Endodermal cell (in vitro differentiated cells): ENCODE results near the gene TSEN15. TPM values are rescaled to one million over a fixed set of nuclear protein-coding genes. Genes with fewer than 3 reads are reported as not detected.
A peak's percentile ranks its signal among the peaks of the same experiment; 100 is the strongest.

Experiments used
- DNase-seq: peaks from one replicate; pipeline ENCODE4 v3.0.0-alpha.2; 2017
- H3K27ac ChIP-seq: 2 replicates; pipeline ENCODE4 v1.5.1; 2013; ENCODE audit warnings: mild to moderate bottlenecking, low read depth, low read length, moderate library complexity
- H3K27me3 ChIP-seq: 2 replicates; pipeline ENCODE4 v1.6.1; 2013; ENCODE audit warnings: mild to moderate bottlenecking, low read length, moderate library complexity; ENCODE audit not compliant: insufficient read depth, control insufficient read depth, poor library complexity, severe bottlenecking
- H3K36me3 ChIP-seq: 2 replicates; pipeline ENCODE4 v1.7.0; 2013; ENCODE audit warnings: mild to moderate bottlenecking, low read length, moderate library complexity; ENCODE audit not compliant: control insufficient read depth, insufficient read depth
- H3K4me1 ChIP-seq: one replicate; pipeline ENCODE4 v1.7.0; 2013; ENCODE audit warnings: low read length; ENCODE audit not compliant: control insufficient read depth, insufficient read depth
- H3K4me3 ChIP-seq: 2 replicates; pipeline ENCODE4 v1.5.1; 2013; ENCODE audit warnings: mild to moderate bottlenecking, low read length, moderate library complexity
- H3K9ac ChIP-seq: 2 replicates; pipeline ENCODE4 v1.6.1; 2013; ENCODE audit warnings: mild to moderate bottlenecking, low read length, moderate library complexity; ENCODE audit not compliant: poor library complexity, severe bottlenecking; ENCODE audit errors: extremely low read depth
- H3K9me3 ChIP-seq: 2 replicates; pipeline ENCODE4 v1.6.1; 2013; ENCODE audit warnings: mild to moderate bottlenecking, low read length, moderate library complexity; ENCODE audit not compliant: control insufficient read depth
- H3K27ac Mint-ChIP-seq: 2 replicates; pipeline ENCODE4 v1.8.0; 2020; ENCODE audit warnings: mixed read lengths
- H3K27me3 Mint-ChIP-seq: 2 replicates; pipeline ENCODE4 v1.8.0; 2021; ENCODE audit warnings: mild to moderate bottlenecking, mixed read lengths; ENCODE audit not compliant: insufficient read depth
- H3K36me3 Mint-ChIP-seq: 2 replicates; pipeline ENCODE4 v1.8.0; 2020; ENCODE audit warnings: low read depth, mixed read lengths
- H3K4me1 Mint-ChIP-seq: 2 replicates; pipeline ENCODE4 v1.8.0; 2020; ENCODE audit warnings: mixed read lengths
- H3K4me3 Mint-ChIP-seq: 2 replicates; pipeline ENCODE4 v1.8.0; 2020; ENCODE audit warnings: mild to moderate bottlenecking, moderate library complexity, mixed read lengths
- H3K9me3 Mint-ChIP-seq: 2 replicates; pipeline ENCODE4 v1.8.0; 2020; ENCODE audit warnings: mild to moderate bottlenecking, mixed read lengths
- CTCF ChIP-seq: fragments of 200-600 bp; sonication (generic); conservative IDR thresholded peaks from 2 replicates; pipeline ENCODE4 v1.5.0; 2021; ENCODE audit warnings: antibody characterized with exemption, mild to moderate bottlenecking
- WGBS, 2 experiments: methylation state at CpG; one replicate each; pipeline versions ENCODE4 v1.1.5 to v1.1.7; 2013; ENCODE audit warnings: missing lambda C conversion rate in 2 of 2, mixed read lengths in 1 of 2; ENCODE audit not compliant: insufficient coverage in 1 of 2, insufficient read length in 1 of 2; 5-methylcytosine and 5-hydroxymethylcytosine counted together
- total RNA-seq, 2 donors: library from RNA; stranded (reverse); fragmentation: NEBNext Ultra II Directional in 1 of 2; extraction: Animal tissue kit (Norgen Biotek cat#: 25700) in 1 of 2; gene quantifications; 2 replicates in 1 of 2; 3 replicates in 1 of 2; pipeline ENCODE4 v1.2.1, GENCODE V29; 2021

TSEN15 gene
- total RNA-seq, 2 donors from 2014 or later = 20.4 to 22.5 TPM

GRCh38 chr1:184060316-184060715 is 8.8 kb downstream of the TSEN15 start:
- no peak overlapping the region for H3K27ac Mint-ChIP-seq
- H3K27me3 Mint-ChIP-seq = no peaks in the 10 kb centered on the region
- TF ChIP-seq CTCF = no peak

DNA sequence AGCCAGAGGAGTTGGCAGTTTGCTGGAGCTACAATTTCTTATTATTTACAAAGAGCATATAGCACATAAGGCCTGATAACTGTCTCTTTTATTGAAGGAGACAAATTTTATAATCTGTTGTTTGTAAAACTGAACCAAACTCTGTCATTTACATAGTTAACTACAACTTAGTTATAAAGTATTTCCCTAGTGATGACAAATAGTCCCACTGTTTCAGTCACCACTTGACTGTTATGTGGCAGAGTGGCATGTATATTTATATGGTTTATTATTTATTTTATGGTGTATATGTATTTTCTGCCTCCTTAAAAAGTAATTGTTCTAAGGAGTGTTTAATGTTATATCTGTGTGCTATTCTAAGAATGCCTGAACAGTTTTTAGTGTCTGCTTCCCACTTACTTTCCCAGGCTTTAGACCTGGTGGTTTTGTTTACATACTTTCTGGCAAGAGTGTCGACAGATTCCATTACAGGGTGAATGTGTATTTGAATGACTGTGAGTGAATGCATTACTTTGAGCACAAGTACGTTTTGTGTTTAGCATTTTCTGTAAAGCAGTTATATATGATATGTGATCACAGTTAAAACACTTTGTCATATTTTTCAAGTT is 10.0 kb downstream of the TSEN15 start:
- peak overlapping the region; percentile 50 for H3K27ac ChIP-seq
- peaks cover 17% of the 10 kb centered on the region for H3K36me3 Mint-ChIP-seq
- H3K4me1 Mint-ChIP-seq = peaks cover 14% of the 10 kb centered on the region
- H3K9me3 Mint-ChIP-seq = peaks cover 7% of the 10 kb centered on the region
- no peaks in the 10 kb centered on the region for H3K27me3 ChIP-seq
- 64% methylated on average over 2 of the region's 2 CpGs; no CpG with 5 or more reads in 1 of the 2 experiments for WGBS, 2 experiments
- H3K9me3 ChIP-seq = peaks cover 16% of the 10 kb centered on the region
- H3K4me1 ChIP-seq = peaks cover 3% of the 10 kb centered on the region
- no peak for DNase-seq
- TF ChIP-seq CTCF = no peak
- no peaks in the 10 kb centered on the region for H3K27me3 Mint-ChIP-seq
- no peak overlapping the region for H3K4me3 ChIP-seq
- peak overlapping the region; percentile 5 for H3K27ac Mint-ChIP-seq
- H3K36me3 ChIP-seq = no peaks in the 10 kb centered on the region
- no peak overlapping the region for H3K9ac ChIP-seq
- no peak overlapping the region for H3K4me3 Mint-ChIP-seq

More at GRCh38 chr1:184060316-184060715, 8.8 kb downstream of the TSEN15 start:
- Histone ChIP-seq H3K9ac (no peak overlapping the region), H3K36me3 (peaks cover 1% of the 10 kb centered on the region), H3K4me1 (peaks cover 3% of the 10 kb centered on the region), H3K9me3 (peaks cover 13% of the 10 kb centered on the region), H3K27me3 (no peaks in the 10 kb centered on the region), H3K27ac (no peak overlapping the region), H3K4me3 (no peak overlapping the region)
- peaks cover 18% of the 10 kb centered on the region for H3K36me3 Mint-ChIP-seq
- H3K4me1 Mint-ChIP-seq = peaks cover 14% of the 10 kb centered on the region
- 86 to 94% methylated on average over 2 to 3 of the region's 3 CpGs for WGBS, 2 experiments
- H3K9me3 Mint-ChIP-seq = peaks cover 7% of the 10 kb centered on the region
- DNase-seq = no peak
- H3K4me3 Mint-ChIP-seq = no peak overlapping the region

GRCh38 chr1:184062640-184063286 is 11.2 kb downstream of the TSEN15 start:
- H3K4me3 ChIP-seq = no peak overlapping the region
- no peak overlapping the region for H3K9ac ChIP-seq
- no peaks in the 10 kb centered on the region for H3K27me3 Mint-ChIP-seq
- no peaks in the 10 kb centered on the region for H3K27me3 ChIP-seq
- H3K27ac ChIP-seq = peak overlapping the region; percentile 59
- no peak overlapping the region for H3K27ac Mint-ChIP-seq
- WGBS, 2 experiments = 86% methylated on average over 3 of the region's 3 CpGs; no CpG with 5 or more reads in 1 of the 2 experiments
- peaks cover 3% of the 10 kb centered on the region for H3K4me1 ChIP-seq
- no peaks in the 10 kb centered on the region for H3K36me3 ChIP-seq
- no peak for DNase-seq
- peaks cover 20% of the 10 kb centered on the region for H3K36me3 Mint-ChIP-seq
- no peak for TF ChIP-seq CTCF
- no peak overlapping the region for H3K4me3 Mint-ChIP-seq
- peaks cover 16% of the 10 kb centered on the region for H3K9me3 ChIP-seq
- H3K4me1 Mint-ChIP-seq = peaks cover 10% of the 10 kb centered on the region
- H3K9me3 Mint-ChIP-seq = peaks cover 7% of the 10 kb centered on the region
